GM18517 (cell line): ENCODE measurements around the gene DDX10.
"Not testable (repeated sequence)": the region's sequence is repeated elsewhere in the genome, so short reads cannot be mapped to it uniquely, and the experiment has no call there.

Source experiments
- ATAC-seq: cut with Tn5 transposase; IDR thresholded peaks from one replicate; pipeline ENCODE4 v1.9.1; 2021; ENCODE audit warnings: mild to moderate bottlenecking, moderate library complexity; ENCODE audit not compliant: unreplicated experiment

The DDX10 gene

DNA sequence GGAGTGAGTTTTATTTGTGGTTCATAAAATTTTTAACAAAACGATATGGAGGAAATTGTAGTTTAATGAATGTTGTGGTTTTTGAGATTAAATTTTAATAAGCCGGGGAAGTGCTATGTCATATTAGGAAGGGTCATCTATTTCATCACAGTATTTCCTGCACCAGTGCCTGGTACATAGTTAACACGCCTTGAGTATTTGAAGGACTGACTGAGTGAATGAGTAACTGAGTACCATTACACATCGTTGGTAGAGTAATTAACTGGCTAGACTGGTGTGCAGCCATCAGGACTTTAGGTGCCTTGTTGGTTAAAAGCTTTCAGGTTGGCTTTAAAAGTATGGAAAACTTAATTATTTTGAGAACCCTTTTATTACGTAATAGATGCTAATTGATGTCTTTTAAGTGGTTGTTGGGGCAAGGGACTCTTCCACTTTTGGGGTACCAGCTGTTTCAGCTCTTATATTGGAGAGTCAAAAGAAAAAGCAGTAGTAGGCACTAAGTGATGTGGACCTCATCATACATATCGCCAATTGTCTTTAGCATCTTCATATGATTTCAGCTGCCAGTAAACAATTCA is 101.8 kb downstream of the DDX10 start:
- no peak for ATAC-seq

DNA sequence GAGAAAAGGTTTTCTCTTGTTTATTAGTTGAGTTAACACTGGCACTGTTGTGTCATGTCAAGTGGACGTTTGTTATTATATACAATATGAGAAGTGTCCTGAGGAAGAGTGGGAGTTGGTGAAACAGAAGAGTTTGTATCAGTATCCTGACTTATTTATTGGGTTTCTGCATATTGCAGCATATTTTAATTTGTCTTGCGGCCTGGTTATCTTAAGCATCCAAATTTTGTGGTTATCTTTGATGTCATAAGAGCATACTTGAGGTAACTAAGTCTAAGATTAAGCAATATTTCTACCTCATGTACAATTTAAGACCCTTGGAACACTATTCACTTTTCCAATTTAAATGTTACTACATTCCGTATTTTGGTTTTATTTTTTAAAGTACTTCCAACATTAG is 103.5 kb downstream of the DDX10 start:
- ATAC-seq, result no peak

DNA sequence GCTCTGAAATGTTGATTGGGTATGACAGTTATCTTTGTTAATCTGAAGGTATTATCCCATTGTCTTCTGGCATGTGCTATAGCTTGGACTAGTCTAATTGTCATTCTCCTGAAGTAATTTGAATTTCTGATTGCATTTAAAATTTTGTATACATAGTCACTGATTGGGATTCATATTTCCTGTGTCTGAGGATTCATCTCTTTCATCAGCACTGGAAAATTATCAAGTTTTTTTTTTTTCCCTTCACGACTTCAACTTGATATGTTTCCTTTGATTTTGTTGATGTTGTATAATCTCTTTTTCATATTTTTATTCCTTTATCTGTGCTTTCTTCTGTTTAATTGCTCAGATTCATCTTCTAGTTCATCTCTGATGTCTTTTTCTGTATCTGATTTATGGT is 104.1 kb downstream of the DDX10 start:
- ATAC-seq, result no peak

DNA sequence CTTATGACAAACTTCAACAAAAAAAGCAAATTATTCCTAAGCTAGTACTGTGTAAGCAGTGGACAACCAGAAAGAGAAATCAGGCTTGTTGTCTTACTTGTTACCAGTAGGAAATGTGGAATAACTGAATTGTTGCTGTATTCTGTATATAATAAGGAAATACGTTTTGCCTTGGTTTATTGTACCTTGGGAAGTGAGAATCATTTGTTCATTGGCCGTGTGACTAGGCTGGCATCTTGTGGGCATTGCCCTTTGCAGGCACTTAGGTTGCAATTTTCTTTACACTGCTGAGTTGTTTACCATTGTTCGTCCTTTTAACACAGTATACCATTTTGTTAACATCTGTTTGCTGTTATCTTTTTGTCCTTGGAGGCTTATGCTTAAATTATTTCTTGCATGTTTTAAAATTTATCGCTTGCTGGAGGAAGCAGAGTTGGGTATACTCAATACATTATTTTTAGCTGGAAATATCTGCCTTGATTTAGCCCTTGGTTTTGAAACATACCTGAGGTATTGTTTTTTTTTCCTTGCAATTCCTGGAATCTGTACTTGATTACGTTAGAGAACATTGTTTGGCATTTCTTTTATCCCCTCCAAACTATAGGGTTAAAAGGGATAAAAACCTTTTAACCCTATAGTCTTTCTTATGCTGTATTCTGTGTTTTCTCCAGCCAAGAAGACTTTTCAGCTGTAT is 109.3 kb downstream of the DDX10 start:
- no peak for ATAC-seq

DNA sequence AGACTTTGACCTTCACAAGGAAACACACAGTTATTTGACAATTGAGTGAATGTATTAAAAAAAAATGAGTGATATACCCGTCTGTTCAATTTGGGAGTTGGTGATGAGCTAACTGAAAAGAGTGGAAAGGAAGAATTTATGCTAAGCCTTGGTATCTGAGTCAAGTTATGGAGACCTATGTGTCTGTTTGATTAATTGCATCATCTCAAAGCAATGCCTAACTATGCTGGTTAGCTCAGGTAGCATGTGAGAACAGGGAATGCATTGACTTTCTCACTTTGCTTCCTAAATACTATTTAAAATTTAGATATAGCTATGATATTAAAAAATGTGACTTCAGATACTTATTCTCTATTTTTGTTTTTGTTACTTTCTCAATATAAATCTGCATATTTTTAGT is 110.5 kb downstream of the DDX10 start:
- ATAC-seq, result no peak

DNA sequence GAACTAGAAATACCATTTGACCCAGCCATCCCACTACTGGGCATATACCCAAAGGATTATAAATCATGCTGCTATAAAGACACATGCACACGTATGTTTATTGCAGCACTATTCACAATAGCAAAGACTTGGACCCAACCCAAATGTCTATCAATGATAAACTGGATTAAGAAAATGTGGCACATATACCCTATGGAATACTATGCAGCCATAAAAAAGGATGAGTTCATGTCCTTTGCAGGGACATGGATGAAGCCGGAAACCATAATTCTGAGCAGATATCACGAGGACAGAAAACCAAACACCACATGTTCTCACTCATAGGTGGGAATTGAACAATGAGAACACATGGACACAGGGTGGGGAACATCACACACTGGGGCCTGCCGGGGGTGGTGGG is 114.3 kb downstream of the DDX10 start:
- ATAC-seq, result not testable (repeated sequence)

DNA sequence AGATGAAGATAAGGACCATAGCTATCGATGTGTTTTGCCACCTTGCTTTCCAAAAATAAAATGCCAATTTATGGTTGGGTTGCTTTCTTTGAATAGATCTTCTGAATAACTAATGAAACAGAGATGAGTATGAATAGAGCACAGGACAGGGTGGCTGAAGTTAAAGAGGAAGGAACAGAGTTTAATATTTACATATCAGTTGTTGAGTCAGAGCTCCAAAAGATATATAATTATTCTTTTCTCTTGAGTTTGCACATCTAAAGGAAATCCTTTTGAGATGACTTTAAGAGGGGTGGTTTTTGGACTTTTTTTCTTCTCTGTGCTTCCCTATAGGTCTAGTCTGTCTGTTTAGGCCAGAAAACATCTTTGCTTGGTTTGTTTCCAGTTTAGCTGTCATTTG is 115.2 kb downstream of the DDX10 start:
- ATAC-seq, result no peak

DNA sequence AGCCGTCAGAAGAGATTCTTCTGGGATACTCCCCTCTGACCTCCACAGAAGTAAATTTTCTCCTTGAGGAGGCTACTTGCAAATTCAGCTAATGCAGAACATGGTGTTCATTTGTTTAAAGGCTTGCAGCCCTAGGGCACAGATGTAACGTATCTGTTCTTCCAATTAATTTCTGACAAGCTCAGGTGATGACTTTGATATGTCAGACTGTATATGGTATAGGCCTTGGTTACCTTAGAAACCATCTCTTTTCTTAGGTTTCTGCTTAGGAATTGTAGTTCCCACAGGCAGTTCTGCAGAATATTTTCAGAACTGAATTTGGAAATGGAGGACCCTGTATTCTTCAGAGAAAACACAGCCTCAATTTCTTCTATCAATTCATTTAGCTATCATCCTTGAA is 117.1 kb downstream of the DDX10 start:
- ATAC-seq, result no peak

DNA sequence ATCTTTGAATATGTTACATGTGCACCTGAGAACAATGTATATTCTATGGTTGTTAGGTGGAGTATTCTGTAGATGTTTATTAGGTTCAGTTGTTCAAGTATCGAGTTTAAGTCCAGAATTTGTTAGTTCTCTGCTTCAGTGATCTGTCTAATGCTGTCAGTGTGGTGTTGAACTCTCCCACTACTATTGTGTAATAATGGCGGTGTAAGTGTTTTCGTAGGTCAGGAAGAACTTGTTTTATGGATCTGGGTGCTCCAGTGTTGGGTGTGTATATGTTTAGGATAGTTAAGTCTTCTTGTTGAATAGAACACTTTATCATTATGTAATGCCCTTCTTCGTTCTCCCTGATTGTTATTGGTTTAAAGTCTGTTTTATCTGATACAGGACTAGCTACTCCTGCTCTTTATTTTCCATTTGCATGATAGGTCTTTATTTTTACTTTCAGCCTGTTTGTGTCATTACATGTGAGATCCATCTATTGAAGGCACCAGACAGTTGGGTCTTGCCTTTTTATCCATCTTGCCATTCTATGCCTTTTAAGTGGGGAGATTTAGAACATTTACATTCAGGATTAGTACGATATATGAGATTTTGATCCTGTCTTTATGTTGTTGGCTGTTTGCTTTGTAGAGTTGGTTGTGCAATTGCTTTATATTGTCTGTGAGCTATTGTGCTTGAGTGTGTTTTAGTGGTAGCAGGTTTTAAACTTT is 121.6 kb downstream of the DDX10 start:
- no peak for ATAC-seq

DNA sequence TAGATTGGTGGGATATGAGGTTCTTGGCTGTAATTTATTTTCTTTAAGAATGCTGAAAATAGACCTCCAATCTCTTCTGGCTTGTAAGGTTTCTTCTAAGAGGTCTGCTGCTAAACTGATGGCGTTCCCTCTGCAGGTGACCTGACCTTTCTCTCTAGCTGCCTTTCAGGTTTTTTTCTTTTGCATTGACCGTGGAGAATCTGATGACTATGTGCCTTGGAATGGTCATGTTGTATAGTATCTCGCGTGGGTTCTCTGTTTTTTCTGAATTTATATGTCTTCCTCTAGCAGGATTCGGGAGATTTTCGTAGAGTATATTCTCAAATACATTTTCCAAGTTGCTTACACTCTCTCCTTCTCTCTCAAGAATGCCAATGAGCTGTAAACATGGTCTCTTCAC is 122.2 kb downstream of the DDX10 start:
- no peak for ATAC-seq

DNA sequence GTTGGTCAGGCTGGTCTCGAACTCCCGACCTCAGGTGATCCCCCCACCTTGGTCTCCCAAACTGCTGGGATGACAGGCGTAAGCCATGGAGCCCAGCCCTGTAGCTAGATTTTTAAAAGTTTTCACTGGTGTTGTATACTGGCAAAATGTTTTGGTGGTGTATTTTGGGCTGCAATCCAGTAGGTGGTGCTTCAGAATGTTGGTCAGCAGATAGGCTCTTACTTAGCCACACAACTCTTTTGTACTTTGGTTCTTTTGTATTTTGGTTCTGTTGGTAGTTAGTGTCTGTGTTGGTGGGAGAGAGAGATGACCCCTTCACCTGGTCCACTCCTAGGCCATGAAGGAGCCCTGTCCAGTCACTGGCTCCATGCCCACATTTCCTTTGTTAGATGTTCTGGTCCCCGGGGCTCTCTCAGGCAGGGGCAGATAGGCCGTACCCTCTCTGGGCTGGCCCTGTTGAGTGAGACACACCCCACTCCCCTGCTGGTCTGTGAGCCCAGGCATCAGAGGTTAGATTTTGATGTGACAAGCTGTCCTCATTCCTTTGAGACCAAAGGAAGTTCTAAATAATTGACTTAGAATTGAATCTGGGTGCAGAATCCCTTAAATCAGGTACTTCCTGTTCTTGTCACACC is 123.8 kb downstream of the DDX10 start:
- peak; percentile 56 for ATAC-seq

DNA sequence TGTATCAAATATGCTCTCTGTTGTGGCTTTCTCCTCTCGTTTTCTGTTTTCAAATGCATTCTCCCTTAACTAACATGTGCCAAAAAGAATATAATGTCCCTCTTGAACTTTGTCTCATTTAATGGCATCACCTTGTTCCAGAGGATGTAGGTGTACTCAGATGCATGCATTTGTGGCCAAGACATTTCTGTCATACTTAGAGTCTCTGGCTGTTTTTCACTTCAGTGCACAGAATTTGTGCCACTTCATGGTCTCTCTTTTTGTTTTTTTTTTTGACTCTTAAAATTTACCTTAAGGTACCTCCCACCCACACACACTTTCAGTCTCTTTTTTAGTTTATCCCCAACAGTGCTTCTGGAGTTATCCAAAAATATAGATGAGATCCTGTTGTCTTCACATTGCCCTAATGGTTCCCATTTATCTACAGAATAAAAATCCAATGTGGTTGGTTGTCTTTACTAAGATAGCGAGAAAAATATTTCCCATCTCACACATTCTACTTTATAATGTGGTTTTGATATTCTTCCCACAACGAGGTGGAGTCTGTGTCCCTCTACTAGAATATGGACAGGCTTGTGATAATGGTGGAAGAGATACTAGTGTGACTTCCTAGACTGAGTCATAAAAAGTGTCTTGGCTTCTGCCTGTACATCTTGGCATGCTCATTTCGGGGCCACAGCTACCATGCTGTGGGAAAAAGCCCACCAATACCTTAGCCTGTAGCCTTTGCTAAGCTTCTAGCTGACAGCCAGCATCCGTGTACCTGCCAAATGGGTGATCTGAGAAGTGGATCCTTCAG is 125.8 kb downstream of the DDX10 start:
- peak; percentile 45 for ATAC-seq

DNA sequence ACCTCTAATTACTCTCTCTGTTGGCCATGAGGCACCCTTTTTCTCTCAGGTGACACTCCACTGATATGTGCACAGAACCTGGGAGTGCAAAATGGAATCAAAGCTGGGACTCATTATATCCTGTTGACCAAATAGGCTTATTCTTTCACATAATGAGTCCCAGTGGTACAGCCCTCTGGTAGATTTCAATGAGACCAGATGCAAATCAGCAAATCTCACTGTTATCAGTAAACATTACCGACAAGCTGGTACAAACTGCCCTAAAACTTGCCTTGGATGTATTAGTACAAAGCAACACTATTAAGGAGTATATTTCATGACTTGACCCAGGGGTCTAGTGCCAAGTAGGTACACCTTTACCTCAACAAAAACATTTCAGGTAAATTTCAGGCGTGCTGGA is 128.3 kb downstream of the DDX10 start:
- ATAC-seq, result no peak

DNA sequence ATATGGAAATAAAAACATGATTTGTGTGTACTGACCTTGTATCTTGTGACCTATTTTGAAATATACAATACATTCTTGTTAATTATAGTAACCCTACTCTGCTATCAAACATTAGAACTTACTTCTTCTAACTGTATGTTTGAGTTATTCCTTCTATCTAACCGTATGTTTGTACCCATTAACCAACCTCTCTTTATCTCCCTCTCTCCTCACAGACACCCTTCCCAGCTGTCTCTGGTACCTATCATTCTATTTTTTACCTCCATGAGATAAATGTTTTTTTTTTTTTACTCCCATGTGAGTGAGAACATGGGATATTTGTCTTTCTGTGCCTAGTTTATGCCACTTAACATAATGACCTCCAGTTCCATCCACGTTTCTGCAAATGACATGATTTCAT is 128.7 kb downstream of the DDX10 start:
- ATAC-seq, result no peak

DNA sequence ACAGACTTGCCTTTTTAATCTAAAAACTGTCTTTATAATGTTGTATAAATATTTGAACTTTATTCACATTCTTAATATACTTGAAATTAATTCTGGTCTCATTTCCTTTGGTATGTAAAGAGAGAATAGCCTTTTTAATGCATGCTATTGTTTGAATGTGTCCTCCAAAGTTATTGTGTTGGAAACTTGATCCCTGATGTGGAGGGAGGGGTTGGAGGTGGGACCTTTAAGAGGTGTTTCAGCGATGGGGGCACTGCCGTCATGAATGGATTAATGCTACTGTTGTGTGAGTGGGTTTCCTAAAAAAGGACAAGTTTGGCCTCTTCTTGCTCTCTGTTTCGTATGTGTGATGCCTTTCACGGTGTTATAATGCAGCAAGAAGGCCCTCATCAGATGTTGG is 131.7 kb downstream of the DDX10 start:
- no peak for ATAC-seq

DNA sequence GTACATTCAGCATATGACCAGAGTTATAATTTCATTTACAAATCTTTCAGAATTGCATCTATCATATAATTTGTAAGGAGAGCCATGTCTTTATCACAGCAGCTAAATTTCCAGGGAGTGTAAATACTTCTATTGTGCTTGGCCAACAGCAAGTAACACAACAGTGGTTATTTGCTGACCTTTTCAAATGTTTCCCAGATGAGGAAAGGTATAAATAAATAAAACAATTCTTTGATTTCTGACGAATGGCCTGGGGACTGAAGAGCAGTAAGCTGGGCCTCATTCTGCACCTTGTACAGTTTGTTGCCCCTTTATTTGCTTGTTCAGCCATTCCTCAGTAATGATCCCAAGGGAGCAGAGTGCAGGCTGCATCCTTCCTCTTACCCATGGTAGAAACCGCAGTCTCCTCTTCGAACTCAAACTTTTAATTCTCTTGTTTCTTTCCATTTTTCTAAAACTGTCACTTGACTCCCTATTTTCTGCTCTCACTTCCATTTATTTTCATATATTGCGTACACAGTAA is 132.8 kb downstream of the DDX10 start:
- no peak for ATAC-seq

DNA sequence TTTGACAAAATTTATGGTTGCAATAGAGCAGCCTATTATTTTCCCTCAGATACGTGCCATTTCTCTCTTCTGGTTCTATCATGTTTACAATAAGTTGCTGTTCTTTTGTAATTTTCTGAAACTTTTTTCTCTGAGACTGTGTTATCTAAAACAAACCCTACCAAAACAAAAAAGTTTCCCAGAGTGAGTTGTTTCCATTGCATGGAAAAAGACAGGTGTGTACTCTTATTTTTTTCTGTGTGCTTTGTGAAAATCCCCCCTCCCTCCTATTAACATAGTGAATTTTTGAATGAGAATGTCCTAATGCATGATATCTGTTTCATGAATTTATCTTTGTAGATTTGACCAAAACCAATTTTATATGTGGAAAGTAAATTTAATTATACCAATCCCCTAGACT is 137.6 kb downstream of the DDX10 start:
- ATAC-seq, result no peak

DNA sequence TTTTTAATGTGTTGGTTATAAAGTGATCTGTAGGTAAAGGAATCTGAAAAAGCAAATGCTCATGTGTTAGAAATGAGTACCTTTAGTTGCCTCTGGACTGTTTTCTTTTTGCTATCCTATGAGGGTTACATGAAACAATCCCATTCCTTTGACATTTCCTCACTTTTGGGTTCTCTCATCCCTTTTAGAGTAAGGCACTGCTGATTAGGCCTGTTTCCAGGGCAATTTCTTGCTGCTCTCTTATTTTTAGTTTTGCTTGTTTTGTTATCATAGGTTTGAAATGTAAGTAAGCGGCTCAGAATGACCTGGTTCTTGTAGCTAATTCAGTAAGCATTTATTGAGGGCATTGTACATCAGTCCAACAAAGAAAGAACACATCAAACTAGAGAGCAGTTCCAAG is 138.9 kb downstream of the DDX10 start:
- ATAC-seq, result no peak

DNA sequence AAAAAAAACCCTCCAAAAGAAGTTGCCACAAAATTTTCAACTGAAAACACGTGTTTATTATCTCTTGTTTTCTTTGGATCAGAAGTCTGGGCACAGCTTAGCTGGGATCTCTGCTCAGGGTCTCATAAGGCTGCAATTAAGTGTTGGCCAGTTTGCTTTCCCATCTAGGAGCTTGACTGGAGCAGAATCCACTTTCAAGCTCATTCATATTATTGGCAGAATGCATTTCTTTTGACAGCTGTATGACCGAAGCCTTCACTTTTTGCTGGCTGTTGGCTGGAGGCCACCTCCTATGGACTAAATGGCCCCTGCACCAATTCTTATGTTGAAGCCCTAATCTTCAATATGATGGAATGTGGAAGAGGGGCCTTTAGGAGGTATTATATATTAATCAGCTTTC is 139.6 kb downstream of the DDX10 start:
- no peak for ATAC-seq

DNA sequence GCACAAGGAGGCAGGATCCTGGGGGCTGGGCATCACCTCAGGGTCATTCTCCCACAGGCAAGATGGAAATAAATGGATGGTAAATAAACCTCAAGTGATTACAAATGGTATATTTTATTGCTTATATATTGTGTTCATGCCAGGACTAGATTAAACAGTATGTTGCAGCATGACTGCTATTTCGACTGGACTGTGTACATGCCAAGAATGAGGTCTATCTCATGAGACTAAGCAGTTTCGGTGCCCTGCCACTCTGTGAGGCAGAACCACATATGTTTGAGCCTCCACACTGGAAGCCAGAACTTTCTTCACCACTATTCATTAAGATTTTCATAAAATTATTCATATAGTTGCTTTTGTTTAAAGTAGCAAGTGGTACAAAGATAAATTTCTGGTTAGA is 140.2 kb downstream of the DDX10 start:
- no peak for ATAC-seq

DNA sequence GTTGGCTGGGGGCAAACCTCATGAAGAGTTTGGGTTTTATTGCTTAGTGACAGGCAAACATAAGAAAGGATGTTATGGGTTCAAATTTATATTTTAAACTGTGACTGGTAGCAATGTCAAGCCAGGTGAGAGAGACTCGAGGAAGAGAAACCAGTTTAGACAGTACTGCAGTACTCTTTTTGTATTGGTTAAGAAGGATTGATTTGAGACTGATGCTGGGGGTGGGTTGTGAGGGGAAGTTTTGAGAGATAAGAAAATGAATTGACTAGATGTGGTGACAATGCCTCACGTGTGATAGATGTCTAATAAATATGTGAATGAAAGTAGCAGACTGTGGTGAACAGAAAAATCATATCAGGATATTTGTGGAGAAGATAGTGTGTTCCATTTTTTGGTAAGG is 142.4 kb downstream of the DDX10 start:
- no peak for ATAC-seq
